Suppressor macrophage (primary cell): ENCODE measurements around the gene CTNNA2.

Experiments used
- DNase-seq, 4 experiments: peaks; one replicate each; pipeline ENCODE4 v3.0.0-alpha.2; 2020 to 2022

Gene CTNNA2

GRCh38 chr2:80643598-80643997 is 1130.7 kb downstream of the CTNNA2 start:
- DNase-seq = no peak

GRCh38 chr2:80651435-80651834 is 1138.6 kb downstream of the CTNNA2 start:
- no peak for DNase-seq

- DNase-seq = no peak
Measured at GRCh38 chr2:80655265-80655664, 1142.4 kb downstream of the CTNNA2 start.

GRCh38 chr2:80670763-80671162 is 1157.9 kb downstream of the CTNNA2 start:
- DNase-seq = no peak

GRCh38 chr2:80687524-80687923 is 1174.7 kb downstream of the CTNNA2 start:
- no peak for DNase-seq

GRCh38 chr2:80689106-80689505 is 1176.3 kb downstream of the CTNNA2 start:
- no peak for DNase-seq
